HepG2 (cell line): ENCODE results near the gene RERE. TPM values are rescaled to one million over a fixed set of nuclear protein-coding genes. Genes with fewer than 3 reads are reported as not detected.

Experiments used
- JUNB ChIP-seq: sonication (generic); formaldehyde crosslinking; IDR thresholded peaks from 2 replicates; pipeline ENCODE4 v1.8.0; 2022; ENCODE audit warnings: missing genetic modification reagents, mild to moderate bottlenecking, borderline replicate concordance
- KLF9 ChIP-seq: IDR thresholded peaks from 2 replicates; pipeline ENCODE4 v1.6.1; 2016; ENCODE audit warnings: low read depth
- MATR3 ChIP-seq: sonication (generic); formaldehyde crosslinking; IDR thresholded peaks from 2 replicates; pipeline ENCODE4 v1.4.0; 2020; ENCODE audit warnings: missing genetic modification reagents
- NFKB2 ChIP-seq: sonication (generic); formaldehyde crosslinking; IDR thresholded peaks from 2 replicates; pipeline ENCODE4 v1.4.0; 2020; ENCODE audit warnings: missing genetic modification reagents, borderline replicate concordance
- PHF21A ChIP-seq: sonication (generic); formaldehyde crosslinking; IDR thresholded peaks from 2 replicates; pipeline ENCODE4 v1.5.0; 2020; ENCODE audit warnings: mild to moderate bottlenecking, missing genetic modification reagents
- SNAPC4 ChIP-seq: sonication (generic); formaldehyde crosslinking; IDR thresholded peaks from 2 replicates; pipeline ENCODE4 v1.4.0; 2020; ENCODE audit warnings: mild to moderate bottlenecking, missing genetic modification reagents
- ZBTB44 ChIP-seq: sonication (generic); formaldehyde crosslinking; IDR thresholded peaks from 2 replicates; pipeline ENCODE4 v1.4.0; 2020; ENCODE audit warnings: missing genetic modification reagents
- ZSCAN9 ChIP-seq: IDR thresholded peaks from 2 replicates; pipeline ENCODE4 v1.6.1; 2016; ENCODE audit warnings: borderline replicate concordance
- polyA plus RNA-seq, 8 experiments: library from polyadenylated mRNA; depleted of rRNA in 3 of 8; stranded (reverse) in 7 of 8; unstranded in 1 of 8; fragments of >200 nt; fragmentation: Illumina TruSeq in 4 of 8; extraction: Trizol in 4 of 8; gene quantifications; 2 replicates each; pipeline versions ENCODE4 v1.2.1 to v1.2.3, GENCODE V29; 2011 to 2016; ENCODE audit warnings: low read depth in 4 of 8, missing spikeins in 1 of 8, mixed read lengths in 1 of 8; ENCODE audit not compliant: insufficient read depth in 1 of 8
- total RNA-seq, 5 experiments: library from RNA; depleted of rRNA; stranded (reverse); fragments of >200 nt; fragmentation: Illumina TruSeq; extraction: Trizol; gene quantifications; 2 replicates each; pipeline ENCODE4 v1.2.3, GENCODE V29; 2016; ENCODE audit warnings: low read depth in 1 of 5

The RERE gene
- total and polyA plus RNA-seq, 2 of the 13 experiments (the other 11 are each of a cell fraction or from before 2014, with no cell fraction given): 18.3 to 21.9 TPM

GRCh38 chr1:8790987-8791386, 26.5 kb downstream of the RERE start (continued):
- TF ChIP-seq SNAPC4 (CRISPR knock-in tag) (no peak), PHF21A (no peak), ZSCAN9 (CRISPR knock-in tag) (no peak), NFKB2 (CRISPR knock-in tag) (no peak), ZBTB44 (CRISPR knock-in tag) (no peak), MATR3 (CRISPR knock-in tag) (no peak), KLF9 (CRISPR knock-in tag) (no peak), JUNB (CRISPR knock-in tag) (no peak)
